NCI-H82 (cell line): Measurements from ENCODE around the gene RAX.

Experiments
- DNase-seq: peaks from one replicate; lab custom pipeline; 2025; lab: John Stamatoyannopoulos, UW

RAX gene

GRCh38 chr18:59246796-59247195 lies 26.5 kb downstream of the RAX start:
- DNase-seq = no peak

- no peak for DNase-seq
These were observed 30.3 kb downstream of the RAX start for GRCh38 chr18:59242906-59243305.

GRCh38 chr18:59239642-59240041 lies 33.6 kb downstream of the RAX start:
- no peak for DNase-seq

- DNase-seq = no peak
These were observed 34.9 kb downstream of the RAX start for GRCh38 chr18:59238385-59238784.

- DNase-seq = no peak
These were observed 40.2 kb downstream of the RAX start for GRCh38 chr18:59233017-59233410.

- peak; percentile 35 for DNase-seq
These were observed 40.8 kb downstream of the RAX start for GRCh38 chr18:59232309-59233016.

- no peak for DNase-seq
These were observed 41.4 kb downstream of the RAX start for GRCh38 chr18:59231877-59232276.

- DNase-seq = no peak
These were observed 42.1 kb downstream of the RAX start for GRCh38 chr18:59231114-59231513.

- no peak for DNase-seq
These were observed 43.4 kb downstream of the RAX start for GRCh38 chr18:59229701-59230443.

- DNase-seq = no peak
These were observed 44.1 kb downstream of the RAX start for GRCh38 chr18:59229191-59229590.

GRCh38 chr18:59228351-59228750 lies 44.9 kb downstream of the RAX start:
- peak; percentile 16 for DNase-seq

GRCh38 chr18:59222341-59222740 lies 50.9 kb downstream of the RAX start:
- DNase-seq = no peak

GRCh38 chr18:59220784-59221765 lies 52.2 kb downstream of the RAX start:
- DNase-seq = peak; percentile 33

- DNase-seq = no peak
These were observed 53.0 kb downstream of the RAX start for GRCh38 chr18:59220164-59220783.

- DNase-seq = peak; percentile 37
These were observed 53.5 kb downstream of the RAX start, which contains the start of gene GRP for GRCh38 chr18:59219672-59220163. GRP (plus strand) TSS chr18:59220158; CDS start chr18:59220266, 108 bp downstream.

GRCh38 chr18:59218018-59218417 lies 55.2 kb downstream of the RAX start:
- no peak for DNase-seq
